Activated CD4-positive, CD25-positive, alpha-beta regulatory T cell treated with anti-CD3 and anti-CD28 coated beads, Interleukin-2, amount 50 U/mL, for 16 hours (primary cell): Measurements from ENCODE around the gene KRTAP25-1.

ENCODE experiments used
- DNase-seq: peaks from one replicate; pipeline ENCODE4 v3.0.0-alpha.2; 2020; ENCODE audit warnings: low read depth, low spot score

Gene KRTAP25-1

GRCh38 chr21:30289215-30289614 is at the start of gene KRTAP25-1:
KRTAP25-1 (minus strand) TSS chr21:30289514; CDS start chr21:30289490, 24 bp downstream.
- DNase-seq: no peak

GRCh38 chr21:30338717-30339116 is 49.4 kb upstream of the KRTAP25-1 start:
- DNase-seq: no peak

- DNase-seq: no peak
Observed at GRCh38 chr21:30337772-30338171, 48.5 kb upstream of the KRTAP25-1 start.

- DNase-seq: no peak
Observed at GRCh38 chr21:30337276-30337744, 48.0 kb upstream of the KRTAP25-1 start, which contains the start of gene KRTAP27-1. KRTAP27-1 (minus strand) TSS chr21:30337694; CDS start chr21:30337668, 26 bp downstream.

GRCh38 chr21:30336596-30336995 is 47.3 kb upstream of the KRTAP25-1 start:
- DNase-seq: no peak

GRCh38 chr21:30333736-30334135 is 44.4 kb upstream of the KRTAP25-1 start:
- DNase-seq: no peak

- DNase-seq: no peak
Observed at GRCh38 chr21:30332681-30333080, 43.4 kb upstream of the KRTAP25-1 start.

GRCh38 chr21:30329203-30329875 is 40.0 kb upstream of the KRTAP25-1 start:
- no peak for DNase-seq

GRCh38 chr21:30326390-30326789 is 37.1 kb upstream of the KRTAP25-1 start:
- no peak for DNase-seq

- DNase-seq: no peak
Observed at GRCh38 chr21:30320215-30320614, 30.9 kb upstream of the KRTAP25-1 start, which contains the start of gene KRTAP26-1. KRTAP26-1 (minus strand) TSS chr21:30320315; CDS start chr21:30320035, 280 bp downstream.

- no peak for DNase-seq
Observed at GRCh38 chr21:30315701-30316100, 26.4 kb upstream of the KRTAP25-1 start.

GRCh38 chr21:30306884-30307283 is 17.6 kb upstream of the KRTAP25-1 start:
- DNase-seq: no peak

GRCh38 chr21:30305136-30305535 is 15.8 kb upstream of the KRTAP25-1 start:
- no peak for DNase-seq

- DNase-seq: no peak
Observed at GRCh38 chr21:30282850-30283249, 6.5 kb downstream of the KRTAP25-1 start, which contains the start of gene KRTAP24-1. KRTAP24-1 (minus strand) TSS chr21:30282950; CDS start chr21:30282932, 18 bp downstream.

- DNase-seq: no peak
Observed at GRCh38 chr21:30271611-30272010, 17.7 kb downstream of the KRTAP25-1 start.

GRCh38 chr21:30271156-30271555 is 18.2 kb downstream of the KRTAP25-1 start:
- no peak for DNase-seq

- no peak for DNase-seq
Observed at GRCh38 chr21:30269803-30270530, 19.3 kb downstream of the KRTAP25-1 start.

- DNase-seq: no peak
Observed at GRCh38 chr21:30268608-30269197, 20.6 kb downstream of the KRTAP25-1 start.

GRCh38 chr21:30257773-30258172 is 31.5 kb downstream of the KRTAP25-1 start:
- DNase-seq: no peak

- no peak for DNase-seq
Observed at GRCh38 chr21:30256100-30256499, 33.2 kb downstream of the KRTAP25-1 start.

GRCh38 chr21:30255679-30256078 is 33.6 kb downstream of the KRTAP25-1 start:
- DNase-seq: no peak

GRCh38 chr21:30251781-30252180 is 37.5 kb downstream of the KRTAP25-1 start:
- no peak for DNase-seq
